ENCODE data around the gene BTBD16. TPM values are rescaled to one million over a fixed set of nuclear protein-coding genes. Genes with fewer than 3 reads are reported as not detected.
A peak's percentile ranks its signal among the peaks of the same experiment; 100 is the strongest.

Gene BTBD16
- total and polyA plus RNA-seq, 2 of the 13 experiments (the other 11 are each of a cell fraction or from before 2014, with no cell fraction given): 5.0 to 11.9 TPM

- TF ChIP-seq SNRNP70 (IDR thresholded peaks at IDR 0.05; ENCODE audit: low read depth, low read length) (no peak), PRPF4 (IDR thresholded peaks at IDR 0.05; ENCODE audit: low read depth, low read length, poor library complexity, severe bottlenecking) (no peak), SNAPC5 (CRISPR knock-in tag; IDR thresholded peaks at IDR 0.05; ENCODE audit: borderline replicate concordance) (no peak), ZNF792 (CRISPR knock-in tag; IDR thresholded peaks at IDR 0.05) (peak; percentile 24; the same call in 1 of the 2 replicates), ZNF781 (CRISPR knock-in tag; IDR thresholded peaks at IDR 0.05; ENCODE audit: borderline replicate concordance, not compliant biosample characterization) (no peak), KDM6A (CRISPR knock-in tag; IDR thresholded peaks at IDR 0.05; ENCODE audit: low read depth) (no peak), MYPOP (CRISPR knock-in tag; IDR thresholded peaks at IDR 0.05) (no peak), DZIP1 (CRISPR knock-in tag; IDR thresholded peaks at IDR 0.05) (no peak), ELF4 (CRISPR knock-in tag; IDR thresholded peaks at IDR 0.05; ENCODE audit: borderline replicate concordance) (0 out of 2 replicates have a peak, but pooled peaks have one; percentile 70), ZBTB38 (CRISPR knock-in tag; IDR thresholded peaks at IDR 0.05) (no peak), MTF2 (CRISPR knock-in tag; IDR thresholded peaks at IDR 0.05; ENCODE audit: borderline replicate concordance) (no peak), PRDM15 (CRISPR knock-in tag; IDR thresholded peaks at IDR 0.05) (0 out of 2 replicates have a peak, but pooled peaks have one; percentile 4), TERF1 (CRISPR knock-in tag; IDR thresholded peaks at IDR 0.05) (no peak), BCL3 (CRISPR knock-in tag; IDR thresholded peaks at IDR 0.05) (0 out of 2 replicates have a peak, but pooled peaks have one; percentile 61), ZBTB20 (CRISPR knock-in tag; IDR thresholded peaks at IDR 0.05; ENCODE audit: borderline replicate concordance, low read depth) (no peak), ARID2 (CRISPR knock-in tag; IDR thresholded peaks at IDR 0.05; ENCODE audit: borderline replicate concordance) (0 out of 2 replicates have a peak, but pooled peaks have one; percentile 33), ZNF777 (CRISPR knock-in tag; IDR thresholded peaks at IDR 0.05) (peak; percentile 98)
These were observed 104.0 kb downstream of the BTBD16 start (continued) for GRCh38 chr10:122374859-122375678.

Data from HepG2 (cell line).